IMR-90 (cell line): ENCODE data around the gene CDK14. TPM values are rescaled to one million over a fixed set of nuclear protein-coding genes. Genes with fewer than 3 reads are reported as not detected.

Experiments used
- ATAC-seq: fragments of 200-7000 bp; cut with Tn5 transposase; 2 replicates; pipeline ENCODE4 v1.9.1; 2020; ENCODE audit warnings: low read depth, mild to moderate bottlenecking, moderate library complexity
- BruUV-seq: library from RNA; stranded (reverse); fragments of 400-500 nt; replicated peaks from 2 replicates; lab custom pipeline; 2021; lab: Mats Ljungman, UMichigan
- CTCF ChIA-PET: fragments of 300-600 bp; formaldehyde crosslinking; extraction: SDS; loops from one replicate; lab custom pipeline; 2021; ENCODE audit warnings: antibody characterized with exemption; lab: Yijun Ruan, JAX
- POLR2A ChIA-PET: fragments of 300-600 bp; sonication (Branson Sonifier 250); formaldehyde crosslinking; loops from one replicate; lab custom pipeline; 2022; ENCODE audit warnings: antibody characterized with exemption; ENCODE audit not compliant: unreplicated experiment; lab: Charles Lee
- DNase-seq: peaks from one replicate; pipeline ENCODE4 v3.0.0; 2013
- H2AFZ ChIP-seq: replicated peaks from 2 replicates; pipeline ENCODE3; 2013; ENCODE audit warnings: low read length, mild to moderate bottlenecking; ENCODE audit not compliant: poor library complexity
- H2AK5ac ChIP-seq: 2 replicates; pipeline ENCODE4 v1.6.1; 2013; ENCODE audit warnings: low read depth, low read length, inconsistent platforms
- H2AK9ac ChIP-seq: replicated peaks from 2 replicates; pipeline ENCODE3; 2013; ENCODE audit warnings: mild to moderate bottlenecking, low read depth, low read length, moderate library complexity; ENCODE audit not compliant: poor library complexity
- H2BK120ac ChIP-seq: 2 replicates; pipeline ENCODE4 v1.6.1; 2013; ENCODE audit warnings: low read depth, low read length, inconsistent platforms
- H2BK15ac ChIP-seq: 3 replicates; pipeline ENCODE4 v1.6.1; 2013; ENCODE audit warnings: low read depth, low read length, inconsistent platforms
- H2BK20ac ChIP-seq: 2 replicates; pipeline ENCODE4 v1.6.1; 2013; ENCODE audit warnings: low read depth, mild to moderate bottlenecking, inconsistent platforms, low read length, moderate library complexity
- H2BK5ac ChIP-seq: 2 replicates; pipeline ENCODE4 v1.6.1; 2013; ENCODE audit warnings: mild to moderate bottlenecking, low read depth, low read length, inconsistent platforms; ENCODE audit not compliant: poor library complexity, severe bottlenecking
- H3K14ac ChIP-seq: replicated peaks from 2 replicates; pipeline ENCODE4 v1.6.1; 2013; ENCODE audit warnings: low read depth, low read length, inconsistent platforms
- H3K18ac ChIP-seq: 2 replicates; pipeline ENCODE4 v1.6.1; 2013; ENCODE audit warnings: low read depth, low read length, control low read depth
- H3K23ac ChIP-seq: 2 replicates; pipeline ENCODE4 v1.6.1; 2013; ENCODE audit warnings: low read depth, low read length, inconsistent platforms
- H3K27ac ChIP-seq: 2 replicates; pipeline ENCODE4 v1.5.1; 2013; ENCODE audit warnings: mild to moderate bottlenecking, control low read depth, low read length; ENCODE audit not compliant: insufficient read depth
- H3K27me3 ChIP-seq: 2 replicates; pipeline ENCODE4 v1.6.1; 2013; ENCODE audit warnings: low read length; ENCODE audit not compliant: control insufficient read depth, insufficient read depth
- H3K36me3 ChIP-seq: 2 replicates; pipeline ENCODE4 v1.6.1; 2013; ENCODE audit warnings: low read length, mixed read lengths; ENCODE audit not compliant: control insufficient read depth, insufficient read depth
- H3K4ac ChIP-seq: 2 replicates; pipeline ENCODE4 v1.6.1; 2013; ENCODE audit warnings: low read depth, low read length, inconsistent platforms
- H3K4me1 ChIP-seq: 2 replicates; pipeline ENCODE4 v1.6.1; 2013; ENCODE audit warnings: low read length, mixed read lengths; ENCODE audit not compliant: control insufficient read depth, insufficient read depth
- H3K4me2 ChIP-seq: 2 replicates; pipeline ENCODE4 v1.6.1; 2013; ENCODE audit warnings: low read depth, mild to moderate bottlenecking, control low read depth, low read length, moderate library complexity
- H3K4me3 ChIP-seq: 2 replicates; pipeline ENCODE4 v1.5.1; 2013; ENCODE audit warnings: low read depth, mild to moderate bottlenecking, control low read depth, low read length, moderate library complexity; ENCODE audit not compliant: insufficient read depth
- H3K56ac ChIP-seq: 2 replicates; pipeline ENCODE4 v1.6.1; 2013; ENCODE audit warnings: low read length, inconsistent platforms; ENCODE audit not compliant: insufficient read depth; ENCODE audit errors: extremely low read depth
- H3K79me1 ChIP-seq, 2 experiments: 2 replicates each; pipeline ENCODE4 v1.6.1; 2013; ENCODE audit warnings: low read length in 2 of 2, inconsistent platforms in 1 of 2, low read depth in 1 of 2
- H3K9ac ChIP-seq: 2 replicates; pipeline ENCODE4 v1.6.1; 2013; ENCODE audit warnings: low read depth, low read length, control low read depth
- H3K9me1 ChIP-seq: 2 replicates; pipeline ENCODE4 v1.6.1; 2013; ENCODE audit warnings: low read length, inconsistent platforms; ENCODE audit not compliant: insufficient read depth
- H3K9me3 ChIP-seq: 2 replicates; pipeline ENCODE4 v1.6.1; 2013; ENCODE audit warnings: low read length; ENCODE audit not compliant: control insufficient read depth, insufficient read depth
- H4K20me1 ChIP-seq: 2 replicates; pipeline ENCODE4 v1.6.1; 2013; ENCODE audit warnings: low read length, inconsistent platforms; ENCODE audit not compliant: insufficient read depth
- H4K5ac ChIP-seq: 2 replicates; pipeline ENCODE4 v1.6.1; 2013; ENCODE audit warnings: mild to moderate bottlenecking, low read depth, low read length, control low read depth
- H4K8ac ChIP-seq, 2 experiments: 2 replicates each; pipeline ENCODE4 v1.6.1; 2013; ENCODE audit warnings: low read depth in 2 of 2, low read length in 2 of 2, control low read depth in 1 of 2, inconsistent platforms in 1 of 2
- H4K91ac ChIP-seq: 2 replicates; pipeline ENCODE4 v1.6.1; 2013; ENCODE audit warnings: low read depth, low read length, inconsistent platforms; ENCODE audit not compliant: insufficient read depth
- CEBPB ChIP-seq: IDR thresholded peaks from 2 replicates; pipeline ENCODE4 v1.6.1; 2012; ENCODE audit warnings: low read depth, low read length, improper control_type of control experiment
- CHD1 ChIP-seq: IDR thresholded peaks from 2 replicates; pipeline ENCODE4 v1.6.1; 2012; ENCODE audit warnings: low read depth, low read length, improper control_type of control experiment
- ELK1 ChIP-seq: fragments of 150-350 bp; IDR thresholded peaks from 2 replicates; pipeline ENCODE4 v1.6.1; 2016; ENCODE audit warnings: low read depth, mild to moderate bottlenecking, low read length, moderate library complexity, borderline replicate concordance
- FOS ChIP-seq: fragments of 150-350 bp; IDR thresholded peaks from 2 replicates; pipeline ENCODE4 v1.6.1; 2016; ENCODE audit warnings: low read depth, low read length
- MAFK ChIP-seq: IDR thresholded peaks from 2 replicates; pipeline ENCODE4 v1.6.1; 2012; ENCODE audit warnings: low read depth, low read length, improper control_type of control experiment
- MAZ ChIP-seq: IDR thresholded peaks from 2 replicates; pipeline ENCODE4 v1.6.1; 2012; ENCODE audit warnings: low read depth, mild to moderate bottlenecking, low read length, improper control_type of control experiment, moderate library complexity, borderline replicate concordance
- MXI1 ChIP-seq: IDR thresholded peaks from 2 replicates; pipeline ENCODE4 v1.6.1; 2012; ENCODE audit warnings: low read depth, mild to moderate bottlenecking, low read length, moderate library complexity, borderline replicate concordance
- NFE2L2 ChIP-seq: fragments of 150-350 bp; IDR thresholded peaks from 2 replicates; pipeline ENCODE4 v1.6.1; 2016; ENCODE audit warnings: low read depth, mild to moderate bottlenecking, low read length
- RAD21 ChIP-seq: IDR thresholded peaks from 2 replicates; pipeline ENCODE4 v1.6.1; 2012; ENCODE audit warnings: low read length, improper control_type of control experiment
- SMC3 ChIP-seq: fragments of 150-350 bp; IDR thresholded peaks from 2 replicates; pipeline ENCODE4 v1.6.1; 2016; ENCODE audit warnings: low read depth, mild to moderate bottlenecking, antibody characterized with exemption, low read length, moderate library complexity
- WGBS, 2 experiments: methylation state at CpG; one replicate each; pipeline versions ENCODE4 v1.1.5 to v1.1.7; 2013; ENCODE audit warnings: missing lambda C conversion rate in 2 of 2; ENCODE audit not compliant: insufficient read length in 1 of 2; ENCODE audit errors: extremely low coverage in 2 of 2; 5-methylcytosine and 5-hydroxymethylcytosine counted together
- dilution Hi-C: fragments of 300-500 bp; cut with HindIII; formaldehyde crosslinking; loops from one replicate; pipeline ENCODE4 v1.14.3; 2018; ENCODE audit warnings: low sequenced_read_pairs; ENCODE audit not compliant: unreplicated experiment
- in situ Hi-C: fragments of 300-500 bp; cut with MboI; formaldehyde crosslinking; loops from 3 replicates; pipeline ENCODE4 v1.14.3; 2019; ENCODE audit warnings: low sequenced_read_pairs, inconsistent platforms, mixed read lengths
- intact Hi-C: fragments of 100-400 bp; cut with micrococcal nuclease; formaldehyde crosslinking; loops from 2 replicates; pipeline ENCODE4 v1.10.0; 2022
- polyA plus RNA-seq, 3 experiments: library from polyadenylated mRNA; depleted of rRNA; stranded (reverse); fragments of >200 nt; gene quantifications; 2 replicates each; pipeline ENCODE4 v1.2.3, GENCODE V29; 2012; ENCODE audit warnings: low replicate concordance in 1 of 3
- total RNA-seq: library from RNA; depleted of rRNA; stranded (reverse); fragments of >200 nt; gene quantifications from 2 replicates; pipeline ENCODE4 v1.2.3, GENCODE V29; 2012
- TF ChIP-seq, protein P1 (sequence below): conservative IDR thresholded peaks from 2 replicates; pipeline ENCODE4 v1.5.1; 2012; ENCODE audit warnings: mild to moderate bottlenecking, low read depth, low read length, improper control_type of control experiment

CDK14 gene
- total and polyA plus RNA-seq, 2 of the 4 experiments (the other 2 are of a cell fraction): 10.1 to 29.6 TPM

GRCh38 chr7:90582164-90582563, 14.0 kb upstream of the CDK14 start:
- no peak overlapping the region for H2BK120ac ChIP-seq
- H3K56ac ChIP-seq: no peak overlapping the region
- POLR2A ChIA-PET: no interaction called here
- DNase-seq: no peak
- H4K91ac ChIP-seq: no peak overlapping the region
- no peaks in the 10 kb centered on the region for H3K27me3 ChIP-seq
- H3K4me1 ChIP-seq: peaks cover 2% of the 10 kb centered on the region; the same call in 1 of the 2 replicates
- H3K9me3 ChIP-seq: no peaks in the 10 kb centered on the region
- no peak overlapping the region for H3K27ac ChIP-seq
- no peak for ATAC-seq
- H3K4me2 ChIP-seq: no peak overlapping the region
- H2AFZ ChIP-seq: no peak overlapping the region
- no peak overlapping the region for H3K23ac ChIP-seq
- H3K9me1 ChIP-seq: peaks cover 4% of the 10 kb centered on the region; the same call in 1 of the 2 replicates
- H2BK15ac ChIP-seq: no peak overlapping the region
- H3K14ac ChIP-seq: no peak overlapping the region
- H4K5ac ChIP-seq: no peak overlapping the region
- no peaks in the 10 kb centered on the region for H3K79me1 ChIP-seq
- intact Hi-C loops: no loop called here
- CTCF ChIA-PET: no interaction called here
- no peak overlapping the region for H4K8ac ChIP-seq
- no peak overlapping the region for H3K4me3 ChIP-seq
- no peaks in the 10 kb centered on the region for H3K36me3 ChIP-seq
- no peak overlapping the region for H2BK20ac ChIP-seq
- no peak overlapping the region for H2AK9ac ChIP-seq
- H2BK5ac ChIP-seq: no peak overlapping the region
- WGBS, 2 experiments: no CpG with 5 or more reads among the region's 2 CpGs
- no peak overlapping the region for H2AK5ac ChIP-seq
- H3K9ac ChIP-seq: no peak overlapping the region
- dilution Hi-C loops: no loop called here
- H3K18ac ChIP-seq: no peak overlapping the region
- TF ChIP-seq FOS (no peak), NFE2L2 (no peak), MAZ (no peak), MXI1 (no peak), SMC3 (no peak), RAD21 (no peak), CEBPB (no peak), ELK1 (no peak), MAFK (no peak), CHD1 (no peak)
- TF ChIP-seq, protein P1, sequence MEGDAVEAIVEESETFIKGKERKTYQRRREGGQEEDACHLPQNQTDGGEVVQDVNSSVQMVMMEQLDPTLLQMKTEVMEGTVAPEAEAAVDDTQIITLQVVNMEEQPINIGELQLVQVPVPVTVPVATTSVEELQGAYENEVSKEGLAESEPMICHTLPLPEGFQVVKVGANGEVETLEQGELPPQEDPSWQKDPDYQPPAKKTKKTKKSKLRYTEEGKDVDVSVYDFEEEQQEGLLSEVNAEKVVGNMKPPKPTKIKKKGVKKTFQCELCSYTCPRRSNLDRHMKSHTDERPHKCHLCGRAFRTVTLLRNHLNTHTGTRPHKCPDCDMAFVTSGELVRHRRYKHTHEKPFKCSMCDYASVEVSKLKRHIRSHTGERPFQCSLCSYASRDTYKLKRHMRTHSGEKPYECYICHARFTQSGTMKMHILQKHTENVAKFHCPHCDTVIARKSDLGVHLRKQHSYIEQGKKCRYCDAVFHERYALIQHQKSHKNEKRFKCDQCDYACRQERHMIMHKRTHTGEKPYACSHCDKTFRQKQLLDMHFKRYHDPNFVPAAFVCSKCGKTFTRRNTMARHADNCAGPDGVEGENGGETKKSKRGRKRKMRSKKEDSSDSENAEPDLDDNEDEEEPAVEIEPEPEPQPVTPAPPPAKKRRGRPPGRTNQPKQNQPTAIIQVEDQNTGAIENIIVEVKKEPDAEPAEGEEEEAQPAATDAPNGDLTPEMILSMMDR: no peak
- in situ Hi-C loops: no loop called here
- no peak overlapping the region for H3K4ac ChIP-seq
- no TSS peak for BruUV-seq
- H4K20me1 ChIP-seq: no peaks in the 10 kb centered on the region
